Breast epithelium (tissue), 4 donors: ENCODE results near the gene RAD51D. TPM values are rescaled to one million over a fixed set of nuclear protein-coding genes. Genes with fewer than 3 reads are reported as not detected.
A peak's percentile ranks its signal among the peaks of the same experiment; 100 is the strongest.

Source experiments
- DNase-seq, 2 donors: peaks; one replicate each; pipeline ENCODE4 v3.0.0-alpha.2; 2019; ENCODE audit warnings: low spot score in 2 of 2
- H3K27ac ChIP-seq, 2 donors: fragments of 200-600 bp; sonication (generic) in 1 of 2; one replicate each; pipeline ENCODE4 v1.5.1; 2016 to 2019; ENCODE audit warnings: mild to moderate bottlenecking in 1 of 2
- H3K27me3 ChIP-seq, 2 donors: fragments of 200-600 bp; sonication (generic) in 1 of 2; one replicate each; pipeline versions ENCODE4 v1.5.1 to v1.6.0; 2017 to 2019; ENCODE audit warnings: control low read depth in 1 of 2, mild to moderate bottlenecking in 1 of 2
- H3K36me3 ChIP-seq: fragments of 200-600 bp; one replicate; pipeline ENCODE4 v1.5.1; 2019
- H3K4me1 ChIP-seq, 2 donors: fragments of 200-600 bp; sonication (generic); one replicate each; pipeline ENCODE4 v1.5.1; 2016 to 2019; ENCODE audit warnings: control low read depth in 1 of 2
- H3K4me3 ChIP-seq, 3 donors: fragments of 200-600 bp; sonication (generic); 1 replicate in 2 of 3; 2 replicates in 1 of 3; pipeline ENCODE4 v1.5.1; 2016 to 2019; ENCODE audit warnings: mild to moderate bottlenecking in 3 of 3, moderate library complexity in 2 of 3
- H3K9me3 ChIP-seq, 2 donors: fragments of 200-600 bp; sonication (generic) in 1 of 2; one replicate each; pipeline ENCODE4 v1.5.1; 2016 to 2019; ENCODE audit warnings: control low read depth in 1 of 2
- POLR2A ChIP-seq: fragments of 450-650 bp; IDR thresholded peaks from one replicate; pipeline ENCODE4 v1.6.1; 2016; ENCODE audit warnings: antibody characterized with exemption, mild to moderate bottlenecking, moderate library complexity
- POLR2AphosphoS5 ChIP-seq, 3 donors: sonication (generic); formaldehyde crosslinking; IDR thresholded peaks; one replicate each; pipeline ENCODE4 v1.6.1; 2017; ENCODE audit warnings: antibody characterized with exemption in 3 of 3
- intact Hi-C: fragments of 100-400 bp; cut with DNase I; formaldehyde crosslinking; loops from one replicate; pipeline ENCODE4 v1.15.1; 2023; ENCODE audit warnings: low total_unique reads
- total RNA-seq, 3 donors: library from RNA; depleted of rRNA; stranded (reverse); fragments of >200 nt; gene quantifications; one replicate each; pipeline ENCODE4 v1.1.0, GENCODE V29; 2016
- TF ChIP-seq, protein P1 (sequence below), 3 donors: fragments of 450-650 bp; IDR thresholded peaks; one replicate each; pipeline ENCODE4 v1.5.1; 2016 to 2017; ENCODE audit warnings: antibody characterized with exemption in 3 of 3, mild to moderate bottlenecking in 3 of 3, moderate library complexity in 3 of 3

RAD51D gene
- total RNA-seq, 3 donors from 2014 or later = 7.9 to 12.6 (median 10.5) TPM

DNA sequence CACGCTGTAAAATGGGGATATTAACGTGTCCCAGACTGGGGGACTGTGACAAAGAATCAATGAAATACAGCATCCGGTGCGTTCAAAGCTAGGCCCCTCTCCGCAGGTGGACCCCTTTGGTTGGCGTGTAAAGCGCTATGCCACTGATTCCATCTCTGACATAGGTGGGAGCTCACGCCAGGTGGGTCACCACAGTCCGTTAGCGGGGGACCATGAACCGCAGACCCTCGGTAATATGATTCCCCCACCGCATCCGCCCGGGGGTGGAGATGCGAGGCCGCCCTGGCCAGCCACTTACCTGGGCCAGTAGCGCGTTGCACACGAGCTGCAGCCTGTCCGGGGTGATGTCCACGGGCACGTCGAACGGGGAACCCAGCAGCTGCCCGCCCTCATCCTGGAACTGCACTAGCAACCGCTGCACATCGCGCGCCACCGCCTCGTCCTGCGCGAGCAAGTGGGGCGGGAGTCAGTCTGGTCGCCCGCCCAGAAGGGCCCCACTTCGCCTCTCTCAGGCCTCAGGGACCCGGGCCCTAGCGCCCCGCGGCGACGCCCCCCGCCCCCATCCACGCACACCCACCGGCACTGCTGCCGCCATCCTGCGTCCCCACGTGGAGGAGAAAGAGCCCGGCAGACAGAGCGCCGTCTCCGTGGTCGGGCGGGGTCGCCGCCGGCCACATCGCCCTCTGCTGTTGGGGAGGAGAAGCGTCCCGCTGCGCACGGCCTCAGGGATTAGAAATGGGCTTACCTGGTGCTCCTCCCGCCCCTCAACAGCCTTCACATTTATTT is 22.2 kb upstream of the RAD51D start, which contains the start of gene NLE1:
Gene NLE1, minus strand, starts transcription at position 623 of the 786 bp plus-strand sequence. Its CDS starts 28 bp downstream, at position 595.
- peak; percentile 52 to 81 for DNase-seq
- no peak for TF ChIP-seq POLR2A
- TF ChIP-seq, protein P1, sequence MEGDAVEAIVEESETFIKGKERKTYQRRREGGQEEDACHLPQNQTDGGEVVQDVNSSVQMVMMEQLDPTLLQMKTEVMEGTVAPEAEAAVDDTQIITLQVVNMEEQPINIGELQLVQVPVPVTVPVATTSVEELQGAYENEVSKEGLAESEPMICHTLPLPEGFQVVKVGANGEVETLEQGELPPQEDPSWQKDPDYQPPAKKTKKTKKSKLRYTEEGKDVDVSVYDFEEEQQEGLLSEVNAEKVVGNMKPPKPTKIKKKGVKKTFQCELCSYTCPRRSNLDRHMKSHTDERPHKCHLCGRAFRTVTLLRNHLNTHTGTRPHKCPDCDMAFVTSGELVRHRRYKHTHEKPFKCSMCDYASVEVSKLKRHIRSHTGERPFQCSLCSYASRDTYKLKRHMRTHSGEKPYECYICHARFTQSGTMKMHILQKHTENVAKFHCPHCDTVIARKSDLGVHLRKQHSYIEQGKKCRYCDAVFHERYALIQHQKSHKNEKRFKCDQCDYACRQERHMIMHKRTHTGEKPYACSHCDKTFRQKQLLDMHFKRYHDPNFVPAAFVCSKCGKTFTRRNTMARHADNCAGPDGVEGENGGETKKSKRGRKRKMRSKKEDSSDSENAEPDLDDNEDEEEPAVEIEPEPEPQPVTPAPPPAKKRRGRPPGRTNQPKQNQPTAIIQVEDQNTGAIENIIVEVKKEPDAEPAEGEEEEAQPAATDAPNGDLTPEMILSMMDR (IDR thresholded peaks at IDR 0.05) = peak; percentile 78 to 88 (median 85)
- TF ChIP-seq POLR2AphosphoS5 (IDR thresholded peaks at IDR 0.05) = peak in 2 of 3 donors; percentile 31 to 41
- Histone ChIP-seq H3K9me3 (no peaks in the 10 kb centered on the region), H3K4me3 (peak within 1 kb of the TSS; percentile 71 to 95 (median 94)), H3K4me1 (peaks cover 0 to 6% of the 10 kb centered on the region in 2 donors), H3K27ac (peak within 1 kb of the TSS in 1 of 2 donors; percentile 14), H3K36me3 (no peaks in the 10 kb centered on the region), H3K27me3 (no peaks in the 10 kb centered on the region)
- intact Hi-C loops = no loop called here

DNA sequence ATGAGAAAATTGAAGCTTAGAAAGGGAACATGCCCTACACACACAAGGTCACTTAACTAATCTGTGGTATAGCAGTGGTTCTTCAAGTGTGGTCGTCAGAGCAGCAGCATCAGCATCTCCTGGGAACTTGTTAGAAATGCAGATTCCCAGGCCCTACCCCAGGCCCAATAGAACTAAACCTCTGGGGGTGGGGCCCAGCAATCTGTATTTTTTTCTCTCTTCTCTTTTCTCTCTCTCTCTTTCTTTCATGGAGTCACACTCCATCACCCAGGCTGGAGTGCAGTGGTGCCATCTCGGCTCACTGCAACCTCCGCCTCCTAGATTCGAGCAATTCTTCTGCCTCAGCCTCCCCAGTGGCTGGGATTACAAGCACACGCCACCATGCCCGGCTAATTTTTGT is 18.6 kb upstream of the RAD51D start:
- Histone ChIP-seq H3K36me3 (peaks cover 5% of the 10 kb centered on the region), H3K27ac (no peak overlapping the region), H3K9me3 (no peaks in the 10 kb centered on the region), H3K27me3 (no peaks in the 10 kb centered on the region), H3K4me3 (no peak overlapping the region), H3K4me1 (peaks cover 0 to 6% of the 10 kb centered on the region in 2 donors)
- TF ChIP-seq POLR2AphosphoS5 (IDR thresholded peaks at IDR 0.05) (no peak), POLR2A (no peak)
- TF ChIP-seq, protein P1 (IDR thresholded peaks at IDR 0.05) = no peak
- intact Hi-C loops = no loop called here
- DNase-seq = no peak

DNA sequence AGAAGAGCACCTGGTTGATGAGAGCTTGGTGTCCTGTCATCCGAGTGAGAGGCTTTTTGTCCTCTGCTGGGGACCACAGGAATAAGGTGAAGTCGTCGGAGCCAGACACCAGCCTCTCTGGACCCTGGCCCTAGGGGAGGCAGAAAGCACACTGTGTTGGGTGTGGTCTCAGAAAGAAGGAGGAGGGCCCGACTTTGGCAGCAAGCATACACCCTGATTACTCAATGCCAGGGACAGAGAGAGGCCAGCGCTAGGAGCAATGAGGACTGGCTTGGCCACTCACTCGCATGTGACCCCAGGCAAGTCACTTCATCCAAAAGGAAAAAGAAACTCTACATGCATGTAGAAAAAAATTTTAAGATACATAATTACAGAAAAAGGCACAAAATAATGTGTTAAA is 15.7 kb upstream of the RAD51D start:
- DNase-seq = no peak
- Histone ChIP-seq H3K4me1 (no peaks in the 10 kb centered on the region), H3K9me3 (no peaks in the 10 kb centered on the region), H3K27me3 (no peaks in the 10 kb centered on the region), H3K36me3 (peaks cover 5% of the 10 kb centered on the region), H3K4me3 (no peak overlapping the region), H3K27ac (no peak overlapping the region)
- TF ChIP-seq, protein P1 (IDR thresholded peaks at IDR 0.05) = no peak
- TF ChIP-seq POLR2AphosphoS5 (IDR thresholded peaks at IDR 0.05) = no peak
- no peak for TF ChIP-seq POLR2A
- intact Hi-C loops = no loop called here

DNA sequence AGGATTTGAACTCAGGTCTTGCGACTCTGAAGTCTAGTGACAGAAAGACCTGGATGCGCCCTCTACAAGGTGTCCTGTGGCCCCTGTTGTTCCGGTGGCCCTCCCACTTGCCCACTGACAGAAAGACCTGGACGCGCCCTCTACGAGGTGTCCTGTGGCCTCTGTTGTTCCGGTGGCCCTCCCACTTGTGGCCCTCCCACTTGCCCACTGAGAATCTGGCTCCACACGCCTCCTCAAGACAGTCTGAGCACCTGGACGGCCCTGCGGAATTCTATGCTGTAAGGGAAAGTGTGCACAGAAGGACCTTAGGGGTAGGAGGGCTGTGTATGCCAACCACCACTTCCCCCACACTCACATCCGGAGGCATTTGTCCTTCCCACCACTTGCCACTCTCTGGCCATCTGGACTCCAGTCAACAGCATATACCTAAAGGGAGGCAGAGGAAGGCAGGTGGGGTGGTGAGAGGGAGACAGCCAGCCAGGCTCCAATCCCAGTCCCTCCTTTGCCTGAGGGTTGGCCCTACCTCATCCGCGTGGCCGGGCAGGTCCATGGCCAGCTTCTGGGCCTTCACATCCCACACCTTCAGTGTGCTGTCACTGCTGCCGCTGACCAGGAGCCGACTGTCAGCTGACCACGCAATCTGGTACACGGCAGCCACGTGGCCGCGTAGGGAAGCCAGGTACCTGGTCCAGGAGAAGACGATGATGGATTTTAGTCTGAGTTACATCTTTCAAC is 13.3 kb upstream of the RAD51D start:
- no peaks in the 10 kb centered on the region for H3K4me1 ChIP-seq
- H3K4me3 ChIP-seq = no peak overlapping the region
- DNase-seq = no peak
- peaks cover 5% of the 10 kb centered on the region for H3K36me3 ChIP-seq
- intact Hi-C loops = no loop called here
- H3K27me3 ChIP-seq = no peaks in the 10 kb centered on the region
- no peaks in the 10 kb centered on the region for H3K9me3 ChIP-seq
- no peak for TF ChIP-seq POLR2AphosphoS5 (IDR thresholded peaks at IDR 0.05)
- TF ChIP-seq, protein P1 (IDR thresholded peaks at IDR 0.05) = no peak
- no peak for TF ChIP-seq POLR2A
- no peak overlapping the region for H3K27ac ChIP-seq

DNA sequence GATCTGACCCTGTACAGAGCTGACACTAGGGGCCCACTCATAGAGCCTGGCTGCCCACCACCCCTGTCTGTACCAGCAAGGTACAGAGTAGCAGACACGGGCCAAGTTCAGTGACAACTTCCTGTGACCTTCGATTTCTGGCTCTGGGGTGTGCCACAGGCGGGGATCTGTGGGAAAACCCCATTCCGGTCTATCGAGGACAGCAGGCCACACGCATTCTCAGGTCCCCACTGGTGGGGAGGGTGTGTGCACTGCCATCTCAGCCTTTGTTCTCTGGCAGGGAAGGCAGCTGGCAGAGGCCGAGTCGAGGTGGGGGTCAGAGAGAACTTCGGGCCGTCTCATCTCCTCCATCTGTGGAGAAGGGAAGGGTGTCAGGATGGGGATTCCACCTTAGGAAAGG is 12.4 kb upstream of the RAD51D start:
- intact Hi-C loops = no loop called here
- Histone ChIP-seq H3K36me3 (peaks cover 5% of the 10 kb centered on the region), H3K27ac (no peak overlapping the region), H3K4me1 (no peaks in the 10 kb centered on the region), H3K27me3 (no peaks in the 10 kb centered on the region), H3K4me3 (no peak overlapping the region), H3K9me3 (no peaks in the 10 kb centered on the region)
- no peak for DNase-seq
- no peak for TF ChIP-seq POLR2A
- TF ChIP-seq, protein P1 (IDR thresholded peaks at IDR 0.05) = no peak
- TF ChIP-seq POLR2AphosphoS5 (IDR thresholded peaks at IDR 0.05) = no peak
